GM19468 (cell line): ENCODE results near the gene CEP170B.
"Not testable (repeated sequence)": the region's sequence is repeated elsewhere in the genome, so short reads cannot be mapped to it uniquely, and the experiment has no call there.

Experiments
- ATAC-seq: cut with Tn5 transposase; IDR thresholded peaks from one replicate; pipeline ENCODE4 v1.9.1; 2021; ENCODE audit warnings: mild to moderate bottlenecking, moderate library complexity, moderate number of reproducible peaks; ENCODE audit not compliant: unreplicated experiment; ENCODE audit errors: extremely low read depth

Gene CEP170B

GRCh38 chr14:104887623-104888488 is 22.8 kb downstream of the CEP170B start:
- no peak for ATAC-seq

- no peak for ATAC-seq
Measured at GRCh38 chr14:104888489-104889374, 23.7 kb downstream of the CEP170B start.

GRCh38 chr14:104889375-104889757 is 24.3 kb downstream of the CEP170B start:
- no peak for ATAC-seq

- ATAC-seq: not testable (repeated sequence)
Measured at GRCh38 chr14:104890292-104890691, 25.2 kb downstream of the CEP170B start.

- no peak for ATAC-seq
Measured at GRCh38 chr14:104891121-104891551, 26.1 kb downstream of the CEP170B start.

- no peak for ATAC-seq
Measured at GRCh38 chr14:104891664-104892530, 26.8 kb downstream of the CEP170B start.

- ATAC-seq: no peak
Measured at GRCh38 chr14:104892531-104893434, 27.7 kb downstream of the CEP170B start.

- no peak for ATAC-seq
Measured at GRCh38 chr14:104893435-104894207, 28.6 kb downstream of the CEP170B start.

GRCh38 chr14:104894331-104895206 is 29.5 kb downstream of the CEP170B start:
- ATAC-seq: no peak

GRCh38 chr14:104895207-104895785 is 30.2 kb downstream of the CEP170B start:
- ATAC-seq: no peak

- ATAC-seq: no peak
Measured at GRCh38 chr14:104895786-104896661, 31.0 kb downstream of the CEP170B start.

GRCh38 chr14:104897330-104898194 is 32.5 kb downstream of the CEP170B start:
- no peak for ATAC-seq

GRCh38 chr14:104898195-104898558 is 33.1 kb downstream of the CEP170B start:
- ATAC-seq: no peak

- no peak for ATAC-seq
Measured at GRCh38 chr14:104898870-104899510, 33.9 kb downstream of the CEP170B start.

- ATAC-seq: no peak
Measured at GRCh38 chr14:104899781-104900180, 34.7 kb downstream of the CEP170B start.
